ENCODE measurements around the gene GPRASP2.
"Not testable (repeated sequence)": the region's sequence is repeated elsewhere in the genome, so short reads cannot be mapped to it uniquely, and the experiment has no call there.

Gene GPRASP2

GRCh38 chrX:102712216-102712966, at the start of gene GPRASP2:
GPRASP2 (plus strand) TSS chrX:102712448; CDS start chrX:102714870, 2,422 bp downstream.
- DNase-seq = peak; percentile 29

- DNase-seq = not testable (repeated sequence)
These were observed 48.4 kb upstream of the GPRASP2 start for GRCh38 chrX:102663820-102664219.

- DNase-seq = not testable (repeated sequence)
These were observed 45.2 kb upstream of the GPRASP2 start for GRCh38 chrX:102667034-102667433.

GRCh38 chrX:102669526-102669925, 42.7 kb upstream of the GPRASP2 start:
- DNase-seq = no peak

GRCh38 chrX:102672856-102673255, 39.4 kb upstream of the GPRASP2 start:
- no peak for DNase-seq

GRCh38 chrX:102677479-102677878, 34.8 kb upstream of the GPRASP2 start:
- DNase-seq = not testable (repeated sequence)

- no peak for DNase-seq
These were observed 27.3 kb upstream of the GPRASP2 start for GRCh38 chrX:102684772-102685520.

GRCh38 chrX:102694749-102695148, 17.5 kb upstream of the GPRASP2 start:
- no peak for DNase-seq

- no peak for DNase-seq
These were observed 15.9 kb upstream of the GPRASP2 start for GRCh38 chrX:102696306-102696705.

- DNase-seq = no peak
These were observed 14.8 kb upstream of the GPRASP2 start for GRCh38 chrX:102697494-102697893.

GRCh38 chrX:102708900-102709299, 3.3 kb upstream of the GPRASP2 start:
- DNase-seq = no peak

- no peak for DNase-seq
These were observed 404 bp upstream of the GPRASP2 start for GRCh38 chrX:102711872-102712215.

GRCh38 chrX:102712981-102713625, 855 bp downstream of the GPRASP2 start:
- DNase-seq = no peak

GRCh38 chrX:102714994-102715393, 2.7 kb downstream of the GPRASP2 start:
- no peak for DNase-seq

- DNase-seq = no peak
These were observed 3.7 kb downstream of the GPRASP2 start for GRCh38 chrX:102715967-102716366.

GRCh38 chrX:102720237-102721168, 8.3 kb downstream of the GPRASP2 start, which contains the start of gene GPRASP3:
GPRASP3 (plus strand) TSS chrX:102720743; CDS start chrX:102748996, 28,253 bp downstream.
- peak; percentile 78 for DNase-seq

GRCh38 chrX:102721169-102721506, 8.9 kb downstream of the GPRASP2 start:
- not testable (repeated sequence) for DNase-seq

GRCh38 chrX:102723456-102723855, 11.2 kb downstream of the GPRASP2 start:
- DNase-seq = no peak

GRCh38 chrX:102727761-102728160, 15.5 kb downstream of the GPRASP2 start:
- DNase-seq = no peak

GRCh38 chrX:102728646-102729045, 16.4 kb downstream of the GPRASP2 start:
- no peak for DNase-seq

GRCh38 chrX:102739657-102740056, 27.4 kb downstream of the GPRASP2 start:
- DNase-seq = no peak

- no peak for DNase-seq
These were observed 32.1 kb downstream of the GPRASP2 start for GRCh38 chrX:102744307-102744706.

GRCh38 chrX:102745513-102745856, 33.2 kb downstream of the GPRASP2 start:
- no peak for DNase-seq
